Cardiac muscle cell (in vitro differentiated cells and primary cell): ENCODE data around the gene DNAJC3. TPM values are rescaled to one million over a fixed set of nuclear protein-coding genes. Genes with fewer than 3 reads are reported as not detected.
"Not testable (repeated sequence)": the region's sequence is repeated elsewhere in the genome, so short reads cannot be mapped to it uniquely, and the experiment has no call there.

Experiments used
- DNase-seq, 2 donors: peaks; one replicate each; pipeline versions ENCODE4 v3.0.0 to v3.0.0-alpha.2; 2010 to 2017; ENCODE audit warnings: low read depth in 1 of 2, low spot score in 1 of 2
- H3K27ac ChIP-seq: fragments of 200-600 bp; sonication (generic); 2 replicates; pipeline ENCODE4 v1.5.1; 2016
- H3K27me3 ChIP-seq: fragments of 200-600 bp; sonication (generic); 2 replicates; pipeline ENCODE4 v1.6.0; 2016; ENCODE audit warnings: control low read depth
- H3K36me3 ChIP-seq: fragments of 200-600 bp; sonication (generic); 2 replicates; pipeline ENCODE4 v1.5.1; 2016; ENCODE audit warnings: control low read depth
- H3K4me1 ChIP-seq: fragments of 200-600 bp; sonication (generic); 2 replicates; pipeline ENCODE4 v1.8.1; 2017; ENCODE audit warnings: low read depth, mild to moderate bottlenecking, mixed run types
- H3K4me3 ChIP-seq: fragments of 200-600 bp; sonication (generic); 2 replicates; pipeline ENCODE4 v1.5.1; 2016; ENCODE audit warnings: mild to moderate bottlenecking
- H3K9me3 ChIP-seq: fragments of 200-600 bp; sonication (generic); 2 replicates; pipeline ENCODE4 v1.5.1; 2017; ENCODE audit warnings: low read depth, mild to moderate bottlenecking, control low read depth
- CTCF ChIP-seq: IDR thresholded peaks from 2 replicates; pipeline ENCODE4 v1.5.1; 2012; ENCODE audit warnings: low read depth, mild to moderate bottlenecking, low read length
- polyA plus RNA-seq: library from polyadenylated mRNA; unstranded; fragments of >200 nt; fragmentation: Nextera tagmentation; extraction: Ambion mirVana; gene quantifications from 2 replicates; pipeline ENCODE4 v1.2.1, GENCODE V29; 2016
- total RNA-seq: library from RNA; depleted of rRNA; stranded (reverse); fragments of >200 nt; gene quantifications from 2 replicates; pipeline ENCODE4 v1.2.3, GENCODE V29; 2016

Gene DNAJC3
- total and polyA plus RNA-seq, 2 experiments from 2014 or later, result 13.6 to 15.3 TPM

- Histone ChIP-seq H3K36me3 (peaks cover 4% of the 10 kb centered on the region), H3K9me3 (no peaks in the 10 kb centered on the region), H3K27ac (no peak overlapping the region), H3K4me1 (peaks cover 7% of the 10 kb centered on the region), H3K27me3 (no peaks in the 10 kb centered on the region), H3K4me3 (no peak overlapping the region)
- no peak for TF ChIP-seq CTCF
- no peak for DNase-seq
Observed at GRCh38 chr13:95771905-95772304, 95.0 kb downstream of the DNAJC3 start.

GRCh38 chr13:95779522-95779921 lies 102.6 kb downstream of the DNAJC3 start:
- H3K36me3 ChIP-seq, result peaks cover 6% of the 10 kb centered on the region
- no peaks in the 10 kb centered on the region for H3K9me3 ChIP-seq
- no peak overlapping the region for H3K4me3 ChIP-seq
- no peak for DNase-seq
- H3K27ac ChIP-seq, result peak overlapping the region; percentile 52
- no peaks in the 10 kb centered on the region for H3K27me3 ChIP-seq
- H3K4me1 ChIP-seq, result no peaks in the 10 kb centered on the region
- TF ChIP-seq CTCF, result no peak

GRCh38 chr13:95781016-95781415 lies 104.1 kb downstream of the DNAJC3 start:
- no peaks in the 10 kb centered on the region for H3K4me1 ChIP-seq
- H3K4me3 ChIP-seq, result no peak overlapping the region
- H3K9me3 ChIP-seq, result no peaks in the 10 kb centered on the region
- TF ChIP-seq CTCF, result no peak
- DNase-seq, result no peak
- H3K36me3 ChIP-seq, result peaks cover 6% of the 10 kb centered on the region
- H3K27me3 ChIP-seq, result no peaks in the 10 kb centered on the region
- H3K27ac ChIP-seq, result peak overlapping the region; percentile 52

- not testable (repeated sequence) for H3K36me3 ChIP-seq, H3K27ac ChIP-seq, H3K9me3 ChIP-seq, H3K4me3 ChIP-seq, DNase-seq, H3K4me1 ChIP-seq, H3K27me3 ChIP-seq
Observed at GRCh38 chr13:95781940-95782339, 105.0 kb downstream of the DNAJC3 start.

GRCh38 chr13:95783747-95784146 lies 106.8 kb downstream of the DNAJC3 start:
- no peak for DNase-seq
- no peaks in the 10 kb centered on the region for H3K27me3 ChIP-seq
- no peak overlapping the region for H3K4me3 ChIP-seq
- H3K27ac ChIP-seq, result no peak overlapping the region
- no peaks in the 10 kb centered on the region for H3K4me1 ChIP-seq
- no peaks in the 10 kb centered on the region for H3K9me3 ChIP-seq
- H3K36me3 ChIP-seq, result no peaks in the 10 kb centered on the region
- no peak for TF ChIP-seq CTCF

- Histone ChIP-seq H3K36me3 (no peaks in the 10 kb centered on the region), H3K9me3 (no peaks in the 10 kb centered on the region), H3K4me3 (no peak overlapping the region), H3K27ac (no peak overlapping the region), H3K27me3 (no peaks in the 10 kb centered on the region), H3K4me1 (no peaks in the 10 kb centered on the region)
- TF ChIP-seq CTCF, result no peak
- peak in 1 of 2 donors; percentile 90 for DNase-seq
Observed at GRCh38 chr13:95784161-95784899, 107.4 kb downstream of the DNAJC3 start.
